Renal pelvis (tissue), 4 donors: ENCODE measurements around the gene CST7. TPM values are rescaled to one million over a fixed set of nuclear protein-coding genes. Genes with fewer than 3 reads are reported as not detected.
A peak's percentile ranks its signal among the peaks of the same experiment; 100 is the strongest.

Experiments
- DNase-seq: peaks from one replicate; pipeline ENCODE4 v3.0.0-alpha.2; 2013
- polyA plus RNA-seq, 3 donors: library from polyadenylated mRNA; unstranded; fragments of 120-200 nt; gene quantifications; one replicate each; pipeline ENCODE4 v1.2.1, GENCODE V29; 2013; ENCODE audit not compliant: insufficient read length in 3 of 3

The CST7 gene
- polyA plus RNA-seq, 3 donors = 0.24 to 0.46 (median 0.38) TPM

DNA sequence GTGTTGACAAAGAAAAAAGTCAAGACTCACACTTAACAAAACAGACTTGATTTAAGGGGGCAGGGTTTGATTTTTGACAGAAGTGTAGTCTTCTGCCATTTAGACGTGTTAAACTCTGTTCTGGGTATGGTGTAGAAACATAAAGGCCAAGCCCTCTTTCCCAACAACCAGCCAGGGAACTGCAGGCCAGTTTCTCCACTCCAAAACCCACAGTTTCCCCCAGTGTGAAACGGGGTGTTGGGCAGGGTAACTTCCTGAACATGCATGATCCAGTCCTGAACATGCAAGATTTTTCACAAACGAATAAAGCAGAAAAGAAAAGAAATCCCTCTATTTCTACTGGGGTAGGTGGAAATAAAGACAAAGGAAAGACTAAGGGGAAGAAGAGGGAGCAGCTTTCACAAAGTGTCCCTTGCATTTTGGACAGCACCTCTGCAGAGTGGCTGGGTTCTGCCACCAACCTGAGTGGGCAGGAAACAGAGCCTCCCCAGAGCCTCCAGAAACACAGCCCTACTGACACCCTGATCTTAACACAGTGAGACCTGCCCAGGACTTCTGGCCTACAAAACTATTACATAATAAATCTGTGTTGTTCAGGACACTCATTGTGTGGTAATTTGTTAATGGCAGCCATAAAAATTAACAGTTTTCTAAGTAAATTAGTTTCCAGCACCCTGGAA lies 36.0 kb downstream of the CST7 start:
- DNase-seq = no peak

- DNase-seq = no peak
These were observed 36.7 kb downstream of the CST7 start for GRCh38 chr20:24985802-24986201.

DNA sequence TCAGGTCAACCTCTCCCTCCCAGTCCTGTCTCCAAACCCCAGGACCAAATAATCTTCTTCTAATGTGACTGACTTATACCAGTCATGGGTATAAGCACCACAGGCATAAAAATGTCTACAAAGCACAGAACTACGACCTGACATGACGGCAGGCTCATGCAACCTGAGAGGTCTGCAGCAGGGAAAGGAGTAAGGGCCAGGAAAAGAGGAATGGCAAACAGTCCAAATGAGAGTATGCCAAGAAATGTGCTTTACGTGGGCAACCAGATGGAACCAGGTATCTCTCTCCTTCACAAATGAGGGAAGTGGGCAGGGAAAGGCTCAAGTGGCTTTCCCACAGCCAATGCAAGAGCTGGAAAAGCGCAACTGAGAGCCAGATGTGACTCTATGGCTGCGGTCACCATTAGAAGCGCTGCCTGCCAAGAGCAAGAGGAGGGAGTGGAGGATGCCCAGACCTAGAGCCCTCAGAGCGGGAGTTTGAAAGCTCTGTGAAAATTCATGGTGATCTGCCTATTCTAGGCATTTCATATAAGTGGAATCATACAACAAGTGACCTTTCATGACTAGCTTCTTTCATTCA lies 37.5 kb downstream of the CST7 start:
- DNase-seq = no peak

DNA sequence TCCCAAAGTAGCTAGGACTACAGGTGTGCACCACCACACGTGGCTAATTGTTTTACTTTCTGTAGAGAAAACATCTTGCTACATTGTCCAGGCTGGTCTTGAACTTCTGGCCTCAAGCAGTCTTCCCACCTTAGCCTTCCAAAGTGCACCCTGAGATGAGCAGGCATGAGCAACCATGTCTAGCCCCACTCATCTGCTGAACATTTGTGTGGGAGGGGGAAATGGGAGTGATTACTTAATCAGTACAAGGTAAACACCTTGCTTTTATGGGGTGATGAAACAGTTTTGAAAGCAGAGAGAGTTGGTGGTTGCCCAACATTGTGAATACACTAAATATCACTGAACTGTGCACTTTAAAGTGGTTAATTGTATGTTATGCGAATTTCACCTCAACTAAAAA lies 38.2 kb downstream of the CST7 start:
- no peak for DNase-seq

GRCh38 chr20:24987873-24988835 lies 39.1 kb downstream of the CST7 start:
- no peak for DNase-seq

GRCh38 chr20:24989162-24989561 lies 40.1 kb downstream of the CST7 start:
- DNase-seq = no peak

DNA sequence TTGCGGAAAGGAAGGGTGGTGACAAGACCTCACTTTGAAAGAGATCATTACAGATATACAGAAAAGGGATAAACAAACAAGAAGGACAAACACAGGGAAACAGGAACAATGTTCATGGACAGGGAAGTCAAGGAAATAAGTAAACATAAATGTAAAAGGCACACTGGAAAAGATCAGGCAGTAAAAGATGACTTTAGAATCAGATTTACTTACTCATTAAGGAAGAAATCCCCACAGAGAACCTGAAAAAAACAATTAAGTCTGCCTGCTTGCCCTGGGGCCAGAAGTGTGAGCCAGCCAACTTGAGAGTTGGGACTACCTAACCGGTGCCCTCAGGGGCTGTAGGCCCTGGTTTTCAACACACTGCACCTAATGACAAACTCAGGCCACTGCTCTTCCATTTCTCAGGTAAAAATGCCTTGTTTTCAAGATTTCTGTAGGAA lies 41.8 kb downstream of the CST7 start:
- no peak for DNase-seq

DNA sequence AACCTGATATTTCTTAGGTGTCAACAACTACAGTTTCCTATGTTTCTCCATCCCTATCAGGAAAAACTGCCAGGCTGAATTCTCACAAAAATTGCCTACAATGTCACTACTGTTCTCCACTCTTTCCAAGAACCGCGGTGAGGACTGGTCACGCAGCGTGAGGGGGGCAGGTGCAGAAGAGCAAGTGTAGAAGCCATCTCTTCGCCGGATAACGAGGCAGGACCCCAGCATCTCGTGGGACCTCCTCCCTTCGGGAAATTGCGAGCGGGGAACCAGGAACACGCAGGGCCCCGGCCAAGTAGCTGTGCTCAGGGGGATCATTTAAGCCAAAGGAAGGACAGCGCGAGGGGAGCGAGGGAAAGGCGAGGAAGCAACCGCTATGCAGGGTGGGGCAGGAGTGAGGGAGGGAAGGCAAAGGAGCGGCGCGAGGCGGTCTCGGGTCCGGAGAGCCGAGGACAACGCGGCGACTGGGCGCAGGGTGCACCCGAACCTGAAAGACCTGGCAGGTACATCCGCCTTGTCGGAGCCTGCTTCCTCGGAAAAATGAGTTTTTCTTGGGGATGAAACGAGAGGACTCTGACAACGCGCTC lies 42.9 kb downstream of the CST7 start:
- no peak for DNase-seq

- peak; percentile 95 for DNase-seq
These were observed 43.6 kb downstream of the CST7 start, which contains the start of gene APMAP for GRCh38 chr20:24992487-24993205. APMAP (minus strand) TSS chr20:24992751; CDS start chr20:24992688, 63 bp downstream.

DNA sequence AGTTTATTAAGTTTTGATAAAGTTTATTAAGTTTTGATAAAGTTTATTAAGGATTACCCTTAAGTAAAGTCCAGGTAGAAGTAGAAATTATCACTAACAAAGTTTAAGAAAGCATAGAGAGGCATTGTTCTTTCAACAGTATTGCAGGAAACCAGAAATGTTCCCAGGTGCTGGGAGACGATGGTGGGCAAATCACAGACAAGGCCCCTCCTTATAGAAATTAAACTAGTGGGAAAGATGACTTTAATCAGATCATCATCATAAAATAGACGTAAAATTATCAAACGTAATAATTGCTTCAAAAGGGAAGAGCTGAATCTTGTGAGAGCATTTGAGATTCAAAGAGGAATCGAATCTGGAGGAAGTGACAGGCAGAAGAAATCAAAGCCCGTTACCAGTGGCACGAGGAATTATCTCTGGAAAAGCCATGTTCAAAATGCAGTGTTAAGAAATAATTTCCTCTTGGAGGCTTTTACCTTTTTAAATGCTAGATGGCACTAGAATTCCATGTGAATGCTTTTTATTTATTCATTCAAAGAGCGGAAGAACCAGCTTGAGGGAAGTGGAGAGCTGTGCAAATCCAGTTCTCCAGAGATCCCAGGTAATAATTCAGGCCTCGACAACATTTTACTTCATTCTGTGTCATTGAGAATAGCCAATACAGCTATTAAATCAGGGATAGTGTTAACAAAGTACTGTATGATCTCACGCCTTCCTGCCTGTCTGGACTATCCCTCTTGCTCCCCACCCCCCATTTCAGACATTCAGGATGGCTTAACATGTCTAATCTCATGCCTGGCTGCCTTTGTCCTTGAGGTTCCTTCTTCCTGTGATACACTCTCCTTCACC lies 44.5 kb downstream of the CST7 start:
- no peak for DNase-seq

GRCh38 chr20:24994186-24994465 lies 45.1 kb downstream of the CST7 start:
- DNase-seq = no peak

GRCh38 chr20:24994470-24995368 lies 45.6 kb downstream of the CST7 start:
- DNase-seq = no peak

GRCh38 chr20:24995741-24996448 lies 46.8 kb downstream of the CST7 start:
- no peak for DNase-seq

DNA sequence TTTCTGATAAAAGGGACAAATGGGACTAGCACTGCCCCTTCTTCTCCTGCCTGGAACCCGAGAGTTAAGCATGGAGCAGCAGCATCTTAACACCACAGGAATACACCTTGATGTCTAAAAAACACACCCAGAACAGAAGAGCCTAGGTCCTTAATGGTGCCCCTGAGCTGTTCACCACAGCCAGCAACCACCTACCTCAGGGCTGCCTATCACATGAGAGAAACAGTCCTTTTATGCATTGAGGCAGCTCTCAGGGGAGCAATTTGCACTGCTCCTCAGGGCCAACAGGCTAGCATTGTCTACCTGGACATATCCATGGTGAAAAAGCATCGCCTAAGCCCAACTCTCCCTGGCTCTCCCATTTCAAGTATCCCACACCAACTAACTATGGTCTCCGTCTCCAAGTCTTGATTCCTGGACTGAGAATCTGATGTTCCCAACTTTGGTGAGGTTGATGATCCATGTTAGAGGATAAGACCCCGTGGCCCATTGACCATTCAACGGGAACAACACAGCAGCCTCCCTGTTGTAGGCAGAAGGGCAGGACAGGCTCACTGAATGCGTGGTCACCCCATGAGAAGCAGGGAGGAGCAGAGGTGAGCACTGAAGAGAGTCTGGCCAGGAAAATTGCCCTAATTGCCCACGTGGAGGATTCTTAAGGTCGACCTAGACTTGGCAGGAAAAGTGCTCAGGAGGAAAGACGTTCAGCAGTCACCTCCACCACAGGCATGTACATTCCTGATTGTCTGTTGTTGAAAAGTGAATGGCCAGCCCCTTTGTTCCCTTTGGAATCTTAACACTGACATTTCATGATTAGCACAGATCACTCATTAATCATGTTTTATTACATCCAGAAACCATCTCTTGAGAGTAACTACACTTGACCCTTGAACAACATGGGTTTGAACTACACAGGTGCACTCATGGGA lies 47.6 kb downstream of the CST7 start:
- DNase-seq = no peak

GRCh38 chr20:24998121-24998520 lies 49.1 kb downstream of the CST7 start:
- no peak for DNase-seq

- DNase-seq = no peak
These were observed 49.8 kb downstream of the CST7 start for GRCh38 chr20:24998631-24999445.

DNA sequence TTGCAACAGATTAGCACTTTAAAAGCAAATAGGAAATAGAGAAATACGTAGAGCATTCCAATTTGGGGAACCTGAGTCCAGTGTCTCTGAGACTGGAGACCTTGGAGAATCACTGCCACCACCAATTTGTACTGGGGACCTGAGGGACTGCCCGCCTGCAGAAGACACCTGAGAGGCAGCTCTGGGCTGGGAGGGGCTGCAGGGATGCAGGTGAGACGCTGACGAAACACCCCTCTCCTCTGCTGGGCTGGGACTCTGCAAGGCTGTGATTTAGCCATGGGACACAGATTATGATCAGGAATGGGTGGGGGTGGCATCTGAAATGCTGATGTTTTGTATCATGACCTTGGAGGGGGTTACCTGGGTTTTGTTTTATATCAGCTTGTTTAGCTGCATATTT lies 50.5 kb downstream of the CST7 start:
- DNase-seq = no peak
